ENCODE data around the gene DNAJC3. TPM values are rescaled to one million over a fixed set of nuclear protein-coding genes. Genes with fewer than 3 reads are reported as not detected.

DNAJC3 gene
- total and polyA plus RNA-seq, 2 donors from 2014 or later, result 20.1 to 65.9 TPM

- DNase-seq (no peak), FAIRE-seq (no peak)
- Histone ChIP-seq H3K27ac (ENCODE audit: low read depth in 2 of 2, low read length in 2 of 2) (no peak overlapping the region), H3K4me3 (ENCODE audit: low read length in 3 of 3) (no peak overlapping the region), H3K4me1 (ENCODE audit: control insufficient read depth in 2 of 3, insufficient read depth in 2 of 3, low read depth in 1 of 3, low read length in 3 of 3) (no peaks in the 10 kb centered on the region), H3K27me3 (ENCODE audit: control insufficient read depth, insufficient read depth, low read length) (no peaks in the 10 kb centered on the region), H3K36me3 (ENCODE audit: control insufficient read depth in 2 of 3, insufficient read depth in 3 of 3, low read length in 3 of 3) (peaks cover 7 to 44% (median 12%) of the 10 kb centered on the region in 3 donors), H3K9me3 (ENCODE audit: control insufficient read depth in 2 of 3, insufficient read depth in 1 of 3, low read length in 3 of 3) (peaks cover 0 to 6% (median 0%) of the 10 kb centered on the region in 3 donors), H3K9ac (ENCODE audit: low read length in 3 of 3) (no peak overlapping the region)
- intact Hi-C loops (cut with DNase I), result no loop called here
- TF ChIP-seq, protein P1, sequence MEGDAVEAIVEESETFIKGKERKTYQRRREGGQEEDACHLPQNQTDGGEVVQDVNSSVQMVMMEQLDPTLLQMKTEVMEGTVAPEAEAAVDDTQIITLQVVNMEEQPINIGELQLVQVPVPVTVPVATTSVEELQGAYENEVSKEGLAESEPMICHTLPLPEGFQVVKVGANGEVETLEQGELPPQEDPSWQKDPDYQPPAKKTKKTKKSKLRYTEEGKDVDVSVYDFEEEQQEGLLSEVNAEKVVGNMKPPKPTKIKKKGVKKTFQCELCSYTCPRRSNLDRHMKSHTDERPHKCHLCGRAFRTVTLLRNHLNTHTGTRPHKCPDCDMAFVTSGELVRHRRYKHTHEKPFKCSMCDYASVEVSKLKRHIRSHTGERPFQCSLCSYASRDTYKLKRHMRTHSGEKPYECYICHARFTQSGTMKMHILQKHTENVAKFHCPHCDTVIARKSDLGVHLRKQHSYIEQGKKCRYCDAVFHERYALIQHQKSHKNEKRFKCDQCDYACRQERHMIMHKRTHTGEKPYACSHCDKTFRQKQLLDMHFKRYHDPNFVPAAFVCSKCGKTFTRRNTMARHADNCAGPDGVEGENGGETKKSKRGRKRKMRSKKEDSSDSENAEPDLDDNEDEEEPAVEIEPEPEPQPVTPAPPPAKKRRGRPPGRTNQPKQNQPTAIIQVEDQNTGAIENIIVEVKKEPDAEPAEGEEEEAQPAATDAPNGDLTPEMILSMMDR (IDR thresholded peaks at IDR 0.05; ENCODE audit: borderline replicate concordance, extremely low read depth, insufficient read depth), result no peak
Measured at GRCh38 chr13:95628488-95628887, 48.5 kb upstream of the DNAJC3 start.

DNA sequence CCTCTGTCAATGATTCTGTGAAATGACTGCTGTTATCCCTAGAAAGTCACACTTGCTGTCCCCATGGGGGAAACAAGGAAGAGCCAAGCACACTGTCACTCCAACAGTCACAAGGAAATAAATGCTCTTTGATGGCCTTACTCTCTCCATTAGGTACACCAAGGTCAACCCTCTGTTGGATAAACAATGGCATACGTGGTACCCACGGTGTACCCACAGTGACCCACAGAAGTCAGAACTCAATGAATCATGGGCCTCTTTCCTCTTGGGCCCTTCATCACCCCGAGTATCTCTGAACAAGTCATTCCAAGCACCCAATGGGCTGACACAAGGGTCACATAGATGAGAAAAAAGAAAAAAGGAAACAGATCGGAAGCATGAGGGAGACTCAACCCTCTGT, 47.9 kb upstream of the DNAJC3 start:
- FAIRE-seq (no peak), DNase-seq (no peak)
- intact Hi-C loops (cut with DNase I), result no loop called here
- H3K36me3 ChIP-seq (ENCODE audit: control insufficient read depth in 2 of 3, insufficient read depth in 3 of 3, low read length in 3 of 3), result peaks cover 7 to 45% (median 12%) of the 10 kb centered on the region in 3 donors
- peaks cover 0 to 6% (median 0%) of the 10 kb centered on the region in 3 donors for H3K9me3 ChIP-seq (ENCODE audit: control insufficient read depth in 2 of 3, insufficient read depth in 1 of 3, low read length in 3 of 3)
- H3K4me1 ChIP-seq (ENCODE audit: control insufficient read depth in 2 of 3, insufficient read depth in 2 of 3, low read depth in 1 of 3, low read length in 3 of 3), result no peaks in the 10 kb centered on the region
- H3K27me3 ChIP-seq (ENCODE audit: control insufficient read depth, insufficient read depth, low read length), result no peaks in the 10 kb centered on the region
- no peak overlapping the region for H3K27ac ChIP-seq (ENCODE audit: low read depth in 2 of 2, low read length in 2 of 2)
- no peak overlapping the region for H3K4me3 ChIP-seq (ENCODE audit: low read length in 3 of 3)
- H3K9ac ChIP-seq (ENCODE audit: low read length in 3 of 3), result no peak overlapping the region
- TF ChIP-seq, protein P1 (IDR thresholded peaks at IDR 0.05; ENCODE audit: borderline replicate concordance, extremely low read depth, insufficient read depth), result no peak

DNA sequence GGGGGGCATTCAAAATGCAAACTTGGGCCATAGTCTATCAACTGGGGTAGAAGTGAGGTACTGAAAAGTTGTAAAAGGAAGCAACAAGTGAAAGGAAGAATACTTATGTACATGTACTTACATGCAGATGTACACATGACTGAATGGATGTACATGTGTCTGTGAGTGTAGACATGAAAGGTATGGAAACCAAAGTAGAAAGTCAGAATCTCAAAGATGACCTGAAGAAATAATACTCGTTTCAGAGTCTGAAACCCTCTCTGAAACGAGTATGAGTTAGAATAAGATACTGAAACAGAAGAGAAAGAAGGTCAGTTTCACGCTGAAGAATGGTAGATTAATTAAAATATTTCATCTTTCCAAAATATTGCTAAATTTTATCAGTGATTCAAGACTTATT, 46.3 kb upstream of the DNAJC3 start:
- TF ChIP-seq, protein P1 (IDR thresholded peaks at IDR 0.05; ENCODE audit: borderline replicate concordance, extremely low read depth, insufficient read depth), result no peak
- H3K36me3 ChIP-seq (ENCODE audit: control insufficient read depth in 2 of 3, insufficient read depth in 3 of 3, low read length in 3 of 3), result peaks cover 7 to 47% (median 12%) of the 10 kb centered on the region in 3 donors
- DNase-seq, result no peak

GRCh38 chr13:95636853-95637252, 40.1 kb upstream of the DNAJC3 start:
- Histone ChIP-seq H3K27ac (ENCODE audit: low read depth in 2 of 2, low read length in 2 of 2) (no peak overlapping the region), H3K9ac (ENCODE audit: low read length in 3 of 3) (no peak overlapping the region), H3K4me3 (ENCODE audit: low read length in 3 of 3) (no peak overlapping the region), H3K9me3 (ENCODE audit: control insufficient read depth in 2 of 3, insufficient read depth in 1 of 3, low read length in 3 of 3) (no peaks in the 10 kb centered on the region), H3K27me3 (ENCODE audit: control insufficient read depth, insufficient read depth, low read length) (no peaks in the 10 kb centered on the region), H3K4me1 (ENCODE audit: control insufficient read depth in 2 of 3, insufficient read depth in 2 of 3, low read depth in 1 of 3, low read length in 3 of 3) (peaks cover 0 to 3% (median 0%) of the 10 kb centered on the region in 3 donors), H3K36me3 (ENCODE audit: control insufficient read depth in 2 of 3, insufficient read depth in 3 of 3, low read length in 3 of 3) (peaks cover 0 to 24% (median 2%) of the 10 kb centered on the region in 3 donors)
- intact Hi-C loops (cut with DNase I), result no loop called here
- DNase-seq, result no peak
- TF ChIP-seq, protein P1 (IDR thresholded peaks at IDR 0.05; ENCODE audit: borderline replicate concordance, extremely low read depth, insufficient read depth), result no peak
- FAIRE-seq, result no peak

More for the DNA sequence above, 46.3 kb upstream of the DNAJC3 start:
- H3K4me1 ChIP-seq (ENCODE audit: control insufficient read depth in 2 of 3, insufficient read depth in 2 of 3, low read depth in 1 of 3, low read length in 3 of 3), result no peaks in the 10 kb centered on the region
- intact Hi-C loops (cut with DNase I), result no loop called here
- H3K27me3 ChIP-seq (ENCODE audit: control insufficient read depth, insufficient read depth, low read length), result no peaks in the 10 kb centered on the region
- H3K27ac ChIP-seq (ENCODE audit: low read depth in 2 of 2, low read length in 2 of 2), result no peak overlapping the region
- FAIRE-seq, result no peak
- H3K4me3 ChIP-seq (ENCODE audit: low read length in 3 of 3), result no peak overlapping the region
- no peak overlapping the region for H3K9ac ChIP-seq (ENCODE audit: low read length in 3 of 3)
- peaks cover 0 to 6% (median 0%) of the 10 kb centered on the region in 3 donors for H3K9me3 ChIP-seq (ENCODE audit: control insufficient read depth in 2 of 3, insufficient read depth in 1 of 3, low read length in 3 of 3)

Data from kidney (tissue), 14 donors.